ENCODE data around the gene TBC1D30.
"Not testable (repeated sequence)": the region's sequence is repeated elsewhere in the genome, so short reads cannot be mapped to it uniquely, and the experiment has no call there.

TBC1D30 gene

GRCh38 chr12:64824500-64825142 lies at the start of gene TBC1D30:
TSS of gene TBC1D30 (plus strand) at chr12:64824647. CDS start at chr12:64824880, 233 bp downstream.
- DNase-seq: peak in 7 of 14 donors; percentile 4 to 76 (median 21)

- DNase-seq: not testable (repeated sequence)
These were observed 49.2 kb upstream of the TBC1D30 start for GRCh38 chr12:64775147-64775736.

- DNase-seq: no peak
These were observed 45.0 kb upstream of the TBC1D30 start for GRCh38 chr12:64779354-64779974.

GRCh38 chr12:64780132-64780530 lies 44.3 kb upstream of the TBC1D30 start:
- DNase-seq: no peak

- DNase-seq: peak in 5 of 14 donors; percentile 6 to 60 (median 18)
These were observed 43.7 kb upstream of the TBC1D30 start for GRCh38 chr12:64780531-64781279.

- no peak for DNase-seq
These were observed 42.9 kb upstream of the TBC1D30 start for GRCh38 chr12:64781280-64782190.

- DNase-seq: no peak
These were observed 42.1 kb upstream of the TBC1D30 start for GRCh38 chr12:64782191-64782876.

- DNase-seq: no peak
These were observed 38.6 kb upstream of the TBC1D30 start for GRCh38 chr12:64785838-64786237.

- no peak for DNase-seq
These were observed 34.3 kb upstream of the TBC1D30 start for GRCh38 chr12:64790166-64790565.

GRCh38 chr12:64791036-64791435 lies 33.4 kb upstream of the TBC1D30 start:
- no peak for DNase-seq

- DNase-seq: no peak
These were observed 32.3 kb upstream of the TBC1D30 start for GRCh38 chr12:64792128-64792527.

- no peak for DNase-seq
These were observed 30.8 kb upstream of the TBC1D30 start for GRCh38 chr12:64793610-64794009.

- no peak for DNase-seq
These were observed 30.1 kb upstream of the TBC1D30 start for GRCh38 chr12:64794305-64794704.

GRCh38 chr12:64796205-64796845 lies 28.1 kb upstream of the TBC1D30 start:
- DNase-seq: peak in 4 of 14 donors; percentile 2 to 13 (median 6)

GRCh38 chr12:64797156-64797555 lies 27.3 kb upstream of the TBC1D30 start:
- no peak for DNase-seq

GRCh38 chr12:64798165-64798564 lies 26.3 kb upstream of the TBC1D30 start:
- no peak for DNase-seq

- no peak for DNase-seq
These were observed 23.8 kb upstream of the TBC1D30 start for GRCh38 chr12:64800640-64801039.

- no peak for DNase-seq
These were observed 23.1 kb upstream of the TBC1D30 start for GRCh38 chr12:64801381-64801780.

- peak in 7 of 14 donors; percentile 9 to 39 (median 20) for DNase-seq
These were observed 22.2 kb upstream of the TBC1D30 start for GRCh38 chr12:64802180-64802775.

- DNase-seq: no peak
These were observed 18.3 kb upstream of the TBC1D30 start for GRCh38 chr12:64806173-64806572.
